HL-60 (cell line): Measurements from ENCODE around the gene LY6G5C.

Experiments
- GABPA ChIP-seq: IDR thresholded peaks from 2 replicates; pipeline ENCODE4 v1.6.1; 2012; ENCODE audit warnings: low read depth
- POLR2AphosphoS5 ChIP-seq: IDR thresholded peaks from 2 replicates; pipeline ENCODE4 v1.6.1; 2012; ENCODE audit warnings: low read depth
- TF ChIP-seq, protein P1 (sequence below): IDR thresholded peaks from one replicate; pipeline ENCODE4 v1.5.1; 2011; ENCODE audit warnings: low read length, control low read depth, inconsistent platforms; ENCODE audit not compliant: insufficient read depth
- TF ChIP-seq, protein P2 (sequence below): IDR thresholded peaks from 2 replicates; pipeline ENCODE4 v1.6.1; 2012; ENCODE audit warnings: low read depth; ENCODE audit not compliant: insufficient replicate concordance

DNA sequence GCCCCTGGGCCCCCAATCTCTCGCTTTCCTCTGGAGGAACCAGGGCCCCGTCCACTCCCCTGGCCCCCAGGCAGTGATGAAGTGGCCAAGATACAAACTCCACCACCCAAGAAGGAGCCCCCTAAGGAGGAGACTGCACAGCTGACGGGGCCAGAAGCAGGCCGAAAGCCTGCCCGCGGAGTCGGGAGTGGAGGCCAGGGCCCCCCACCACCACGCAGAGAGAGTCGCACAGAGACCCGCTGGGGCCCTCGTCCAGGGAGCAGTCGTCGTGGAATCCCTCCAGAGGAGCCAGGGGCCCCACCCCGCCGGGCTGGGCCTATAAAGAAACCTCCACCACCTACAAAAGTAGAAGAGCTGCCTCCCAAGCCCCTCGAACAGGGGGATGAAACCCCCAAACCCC lies 49.7 kb downstream of the LY6G5C start:
- TF ChIP-seq, protein P1, sequence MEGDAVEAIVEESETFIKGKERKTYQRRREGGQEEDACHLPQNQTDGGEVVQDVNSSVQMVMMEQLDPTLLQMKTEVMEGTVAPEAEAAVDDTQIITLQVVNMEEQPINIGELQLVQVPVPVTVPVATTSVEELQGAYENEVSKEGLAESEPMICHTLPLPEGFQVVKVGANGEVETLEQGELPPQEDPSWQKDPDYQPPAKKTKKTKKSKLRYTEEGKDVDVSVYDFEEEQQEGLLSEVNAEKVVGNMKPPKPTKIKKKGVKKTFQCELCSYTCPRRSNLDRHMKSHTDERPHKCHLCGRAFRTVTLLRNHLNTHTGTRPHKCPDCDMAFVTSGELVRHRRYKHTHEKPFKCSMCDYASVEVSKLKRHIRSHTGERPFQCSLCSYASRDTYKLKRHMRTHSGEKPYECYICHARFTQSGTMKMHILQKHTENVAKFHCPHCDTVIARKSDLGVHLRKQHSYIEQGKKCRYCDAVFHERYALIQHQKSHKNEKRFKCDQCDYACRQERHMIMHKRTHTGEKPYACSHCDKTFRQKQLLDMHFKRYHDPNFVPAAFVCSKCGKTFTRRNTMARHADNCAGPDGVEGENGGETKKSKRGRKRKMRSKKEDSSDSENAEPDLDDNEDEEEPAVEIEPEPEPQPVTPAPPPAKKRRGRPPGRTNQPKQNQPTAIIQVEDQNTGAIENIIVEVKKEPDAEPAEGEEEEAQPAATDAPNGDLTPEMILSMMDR = no peak
- TF ChIP-seq GABPA = no peak
- no peak for TF ChIP-seq POLR2AphosphoS5
- TF ChIP-seq, protein P2, sequence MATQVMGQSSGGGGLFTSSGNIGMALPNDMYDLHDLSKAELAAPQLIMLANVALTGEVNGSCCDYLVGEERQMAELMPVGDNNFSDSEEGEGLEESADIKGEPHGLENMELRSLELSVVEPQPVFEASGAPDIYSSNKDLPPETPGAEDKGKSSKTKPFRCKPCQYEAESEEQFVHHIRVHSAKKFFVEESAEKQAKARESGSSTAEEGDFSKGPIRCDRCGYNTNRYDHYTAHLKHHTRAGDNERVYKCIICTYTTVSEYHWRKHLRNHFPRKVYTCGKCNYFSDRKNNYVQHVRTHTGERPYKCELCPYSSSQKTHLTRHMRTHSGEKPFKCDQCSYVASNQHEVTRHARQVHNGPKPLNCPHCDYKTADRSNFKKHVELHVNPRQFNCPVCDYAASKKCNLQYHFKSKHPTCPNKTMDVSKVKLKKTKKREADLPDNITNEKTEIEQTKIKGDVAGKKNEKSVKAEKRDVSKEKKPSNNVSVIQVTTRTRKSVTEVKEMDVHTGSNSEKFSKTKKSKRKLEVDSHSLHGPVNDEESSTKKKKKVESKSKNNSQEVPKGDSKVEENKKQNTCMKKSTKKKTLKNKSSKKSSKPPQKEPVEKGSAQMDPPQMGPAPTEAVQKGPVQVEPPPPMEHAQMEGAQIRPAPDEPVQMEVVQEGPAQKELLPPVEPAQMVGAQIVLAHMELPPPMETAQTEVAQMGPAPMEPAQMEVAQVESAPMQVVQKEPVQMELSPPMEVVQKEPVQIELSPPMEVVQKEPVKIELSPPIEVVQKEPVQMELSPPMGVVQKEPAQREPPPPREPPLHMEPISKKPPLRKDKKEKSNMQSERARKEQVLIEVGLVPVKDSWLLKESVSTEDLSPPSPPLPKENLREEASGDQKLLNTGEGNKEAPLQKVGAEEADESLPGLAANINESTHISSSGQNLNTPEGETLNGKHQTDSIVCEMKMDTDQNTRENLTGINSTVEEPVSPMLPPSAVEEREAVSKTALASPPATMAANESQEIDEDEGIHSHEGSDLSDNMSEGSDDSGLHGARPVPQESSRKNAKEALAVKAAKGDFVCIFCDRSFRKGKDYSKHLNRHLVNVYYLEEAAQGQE = no peak
